Measurements from ENCODE around the gene EFCAB8.

GRCh38 chr20:32829311-32830005, 29.3 kb upstream of the EFCAB8 start:
- TF ChIP-seq POLR2A (IDR thresholded peaks at IDR 0.05; ENCODE audit: low read depth, low read length) (no peak), POLR2AphosphoS5 (IDR thresholded peaks at IDR 0.05; ENCODE audit: low read depth, low read length) (no peak), POU2F2 (IDR thresholded peaks at IDR 0.05; ENCODE audit: low read depth, low read length) (no peak), PAX5 (IDR thresholded peaks at IDR 0.05; ENCODE audit: insufficient read depth, low read length, severe bottlenecking) (no peak), TAF1 (IDR thresholded peaks at IDR 0.05; ENCODE audit: low read depth, low read length) (no peak)

Measured in GM12891 (cell line).